ENCODE data around the gene SCN1A.
"Not testable (repeated sequence)": the region's sequence is repeated elsewhere in the genome, so short reads cannot be mapped to it uniquely, and the experiment has no call there.

Gene SCN1A

GRCh38 chr2:166031054-166031453 lies 96.8 kb downstream of the SCN1A start:
- FAIRE-seq (no peak), DNase-seq (ENCODE audit: insufficient read length, low spot score) (no peak)
- no peak for TF ChIP-seq POLR2AphosphoS5 (IDR thresholded peaks at IDR 0.05; ENCODE audit: low read depth, low read length)
- TF ChIP-seq TAF1 (IDR thresholded peaks at IDR 0.05; ENCODE audit: low read depth, low read length): no peak
- TF ChIP-seq PAX5 (IDR thresholded peaks at IDR 0.05; ENCODE audit: insufficient read depth, low read length, severe bottlenecking): no peak
- TF ChIP-seq POLR2A (IDR thresholded peaks at IDR 0.05; ENCODE audit: low read depth, low read length): no peak
- no peak for TF ChIP-seq POU2F2 (IDR thresholded peaks at IDR 0.05; ENCODE audit: low read depth, low read length)
- no peak for TF ChIP-seq SPI1 (IDR thresholded peaks at IDR 0.05; ENCODE audit: low read depth, low read length)

GRCh38 chr2:166025313-166025712 lies 102.5 kb downstream of the SCN1A start:
- no peak for DNase-seq (ENCODE audit: insufficient read length, low spot score)
- TF ChIP-seq POLR2AphosphoS5 (IDR thresholded peaks at IDR 0.05; ENCODE audit: low read depth, low read length) (no peak), SPI1 (IDR thresholded peaks at IDR 0.05; ENCODE audit: low read depth, low read length) (no peak), TAF1 (IDR thresholded peaks at IDR 0.05; ENCODE audit: low read depth, low read length) (no peak), POU2F2 (IDR thresholded peaks at IDR 0.05; ENCODE audit: low read depth, low read length) (no peak), PAX5 (IDR thresholded peaks at IDR 0.05; ENCODE audit: insufficient read depth, low read length, severe bottlenecking) (no peak), POLR2A (IDR thresholded peaks at IDR 0.05; ENCODE audit: low read depth, low read length) (no peak)
- no peak for FAIRE-seq

GRCh38 chr2:166017208-166017607 lies 110.6 kb downstream of the SCN1A start:
- TF ChIP-seq POLR2AphosphoS5 (IDR thresholded peaks at IDR 0.05; ENCODE audit: low read depth, low read length) (no peak), PAX5 (IDR thresholded peaks at IDR 0.05; ENCODE audit: insufficient read depth, low read length, severe bottlenecking) (no peak), TAF1 (IDR thresholded peaks at IDR 0.05; ENCODE audit: low read depth, low read length) (no peak), POLR2A (IDR thresholded peaks at IDR 0.05; ENCODE audit: low read depth, low read length) (no peak), POU2F2 (IDR thresholded peaks at IDR 0.05; ENCODE audit: low read depth, low read length) (no peak), SPI1 (IDR thresholded peaks at IDR 0.05; ENCODE audit: low read depth, low read length) (no peak)
- DNase-seq (ENCODE audit: insufficient read length, low spot score) (no peak), FAIRE-seq (no peak)

GRCh38 chr2:166013878-166014277 lies 113.9 kb downstream of the SCN1A start:
- TF ChIP-seq POU2F2 (IDR thresholded peaks at IDR 0.05; ENCODE audit: low read depth, low read length): no peak
- no peak for TF ChIP-seq POLR2AphosphoS5 (IDR thresholded peaks at IDR 0.05; ENCODE audit: low read depth, low read length)
- TF ChIP-seq TAF1 (IDR thresholded peaks at IDR 0.05; ENCODE audit: low read depth, low read length): no peak
- no peak for TF ChIP-seq POLR2A (IDR thresholded peaks at IDR 0.05; ENCODE audit: low read depth, low read length)
- TF ChIP-seq PAX5 (IDR thresholded peaks at IDR 0.05; ENCODE audit: insufficient read depth, low read length, severe bottlenecking): no peak
- no peak for TF ChIP-seq SPI1 (IDR thresholded peaks at IDR 0.05; ENCODE audit: low read depth, low read length)
- DNase-seq (ENCODE audit: insufficient read length, low spot score): no peak

GRCh38 chr2:166011660-166012059 lies 116.2 kb downstream of the SCN1A start:
- FAIRE-seq (no peak), DNase-seq (ENCODE audit: insufficient read length, low spot score) (no peak)
- TF ChIP-seq PAX5 (IDR thresholded peaks at IDR 0.05; ENCODE audit: insufficient read depth, low read length, severe bottlenecking) (no peak), POLR2A (IDR thresholded peaks at IDR 0.05; ENCODE audit: low read depth, low read length) (no peak), POLR2AphosphoS5 (IDR thresholded peaks at IDR 0.05; ENCODE audit: low read depth, low read length) (no peak), POU2F2 (IDR thresholded peaks at IDR 0.05; ENCODE audit: low read depth, low read length) (no peak), SPI1 (IDR thresholded peaks at IDR 0.05; ENCODE audit: low read depth, low read length) (no peak), TAF1 (IDR thresholded peaks at IDR 0.05; ENCODE audit: low read depth, low read length) (no peak)

More at GRCh38 chr2:166013878-166014277, 113.9 kb downstream of the SCN1A start:
- no peak for FAIRE-seq

- no peak for FAIRE-seq
- TF ChIP-seq POU2F2 (IDR thresholded peaks at IDR 0.05; ENCODE audit: low read depth, low read length) (no peak), POLR2A (IDR thresholded peaks at IDR 0.05; ENCODE audit: low read depth, low read length) (no peak), PAX5 (IDR thresholded peaks at IDR 0.05; ENCODE audit: insufficient read depth, low read length, severe bottlenecking) (no peak), TAF1 (IDR thresholded peaks at IDR 0.05; ENCODE audit: low read depth, low read length) (no peak), POLR2AphosphoS5 (IDR thresholded peaks at IDR 0.05; ENCODE audit: low read depth, low read length) (no peak), SPI1 (IDR thresholded peaks at IDR 0.05; ENCODE audit: low read depth, low read length) (no peak)
- no peak for DNase-seq (ENCODE audit: insufficient read length, low spot score)
Observed at GRCh38 chr2:166000401-166000800, 127.4 kb downstream of the SCN1A start.

- DNase-seq (ENCODE audit: insufficient read length, low spot score) (no peak), FAIRE-seq (no peak)
- TF ChIP-seq PAX5 (IDR thresholded peaks at IDR 0.05; ENCODE audit: insufficient read depth, low read length, severe bottlenecking): no peak
- TF ChIP-seq POLR2A (IDR thresholded peaks at IDR 0.05; ENCODE audit: low read depth, low read length): no peak
- TF ChIP-seq POU2F2 (IDR thresholded peaks at IDR 0.05; ENCODE audit: low read depth, low read length): no peak
- no peak for TF ChIP-seq SPI1 (IDR thresholded peaks at IDR 0.05; ENCODE audit: low read depth, low read length)
- TF ChIP-seq POLR2AphosphoS5 (IDR thresholded peaks at IDR 0.05; ENCODE audit: low read depth, low read length): no peak
- no peak for TF ChIP-seq TAF1 (IDR thresholded peaks at IDR 0.05; ENCODE audit: low read depth, low read length)
Observed at GRCh38 chr2:165990846-165991245, 137.0 kb downstream of the SCN1A start.

- no peak for DNase-seq (ENCODE audit: insufficient read length, low spot score)
- no peak for FAIRE-seq
Observed at GRCh38 chr2:165989851-165990250, 138.0 kb downstream of the SCN1A start.

GRCh38 chr2:165985120-165985519 lies 142.7 kb downstream of the SCN1A start:
- no peak for FAIRE-seq
- no peak for TF ChIP-seq POLR2A (IDR thresholded peaks at IDR 0.05; ENCODE audit: low read depth, low read length)
- no peak for TF ChIP-seq POU2F2 (IDR thresholded peaks at IDR 0.05; ENCODE audit: low read depth, low read length)
- no peak for TF ChIP-seq POLR2AphosphoS5 (IDR thresholded peaks at IDR 0.05; ENCODE audit: low read depth, low read length)
- no peak for TF ChIP-seq TAF1 (IDR thresholded peaks at IDR 0.05; ENCODE audit: low read depth, low read length)
- TF ChIP-seq PAX5 (IDR thresholded peaks at IDR 0.05; ENCODE audit: insufficient read depth, low read length, severe bottlenecking): no peak
- TF ChIP-seq SPI1 (IDR thresholded peaks at IDR 0.05; ENCODE audit: low read depth, low read length): no peak
- DNase-seq (ENCODE audit: insufficient read length, low spot score): no peak

More at GRCh38 chr2:165989851-165990250, 138.0 kb downstream of the SCN1A start:
- TF ChIP-seq POLR2AphosphoS5 (IDR thresholded peaks at IDR 0.05; ENCODE audit: low read depth, low read length): no peak

GRCh38 chr2:165972161-165972560 lies 155.7 kb downstream of the SCN1A start:
- DNase-seq (ENCODE audit: insufficient read length, low spot score); FAIRE-seq: not testable (repeated sequence)
